HEK293T (cell line): ENCODE results near the gene SLFN14.

Source experiments
- CTCF ChIA-PET: fragments of 350-600 bp; formaldehyde crosslinking; extraction: SDS; loops from one replicate; lab custom pipeline; 2021; ENCODE audit warnings: antibody characterized with exemption, inconsistent platforms; lab: Yijun Ruan, JAX
- POLR2A ChIA-PET: fragments of 350-600 bp; formaldehyde crosslinking; extraction: SDS; loops from one replicate; lab custom pipeline; 2020; ENCODE audit warnings: antibody characterized with exemption, inconsistent platforms; lab: Yijun Ruan, JAX
- DNase-seq: peaks from one replicate; pipeline ENCODE4 v3.0.0; 2012; ENCODE audit warnings: mixed read lengths; ENCODE audit errors: extremely low spot score
- ARNT ChIP-seq: fragments of 450-650 bp; IDR thresholded peaks from 2 replicates; pipeline ENCODE4 v1.6.1; 2017; ENCODE audit warnings: mild to moderate bottlenecking
- BHLHE40 ChIP-seq: fragments of 450-650 bp; IDR thresholded peaks from 2 replicates; pipeline ENCODE4 v1.6.1; 2016; ENCODE audit warnings: mild to moderate bottlenecking, moderate library complexity, borderline replicate concordance
- CTBP1 ChIP-seq: fragments of 450-650 bp; IDR thresholded peaks from 2 replicates; pipeline ENCODE4 v1.6.1; 2016; ENCODE audit warnings: borderline replicate concordance
- ELF4 ChIP-seq: fragments of 450-650 bp; IDR thresholded peaks from 2 replicates; pipeline ENCODE4 v1.6.1; 2017; ENCODE audit warnings: antibody characterized with exemption
- FOXA1 ChIP-seq: fragments of 450-650 bp; IDR thresholded peaks from 2 replicates; pipeline ENCODE4 v1.6.1; 2016; ENCODE audit warnings: mild to moderate bottlenecking
- FOXK2 ChIP-seq: fragments of 450-650 bp; IDR thresholded peaks from 2 replicates; pipeline ENCODE4 v1.6.1; 2016; ENCODE audit warnings: mild to moderate bottlenecking
- FOXM1 ChIP-seq: fragments of 450-650 bp; IDR thresholded peaks from 2 replicates; pipeline ENCODE4 v1.6.1; 2017; ENCODE audit warnings: mild to moderate bottlenecking, borderline replicate concordance
- HDGF ChIP-seq: fragments of 450-650 bp; IDR thresholded peaks from 2 replicates; pipeline ENCODE4 v1.6.1; 2017; ENCODE audit warnings: antibody characterized with exemption, borderline replicate concordance
- L3MBTL2 ChIP-seq: fragments of 450-650 bp; conservative IDR thresholded peaks from 2 replicates; pipeline ENCODE4 v1.6.1; 2016; ENCODE audit warnings: mild to moderate bottlenecking
- LEF1 ChIP-seq: fragments of 450-650 bp; IDR thresholded peaks from 2 replicates; pipeline ENCODE4 v1.6.1; 2017; ENCODE audit warnings: mild to moderate bottlenecking, borderline replicate concordance
- NFRKB ChIP-seq: fragments of 450-650 bp; IDR thresholded peaks from 2 replicates; pipeline ENCODE4 v1.6.1; 2016; ENCODE audit warnings: mild to moderate bottlenecking, moderate library complexity
- PKNOX1 ChIP-seq: fragments of 450-650 bp; IDR thresholded peaks from 2 replicates; pipeline ENCODE4 v1.6.1; 2016
- SP1 ChIP-seq: fragments of 450-650 bp; IDR thresholded peaks from 2 replicates; pipeline ENCODE4 v1.6.1; 2017
- SUZ12 ChIP-seq: fragments of 450-650 bp; IDR thresholded peaks from 2 replicates; pipeline ENCODE4 v1.6.1; 2016; ENCODE audit warnings: mild to moderate bottlenecking
- TARDBP ChIP-seq: fragments of 450-650 bp; IDR thresholded peaks from 2 replicates; pipeline ENCODE4 v1.6.1; 2016
- ZNF384 ChIP-seq: fragments of 450-650 bp; IDR thresholded peaks from 2 replicates; pipeline ENCODE4 v1.6.1; 2016

SLFN14 gene

DNA sequence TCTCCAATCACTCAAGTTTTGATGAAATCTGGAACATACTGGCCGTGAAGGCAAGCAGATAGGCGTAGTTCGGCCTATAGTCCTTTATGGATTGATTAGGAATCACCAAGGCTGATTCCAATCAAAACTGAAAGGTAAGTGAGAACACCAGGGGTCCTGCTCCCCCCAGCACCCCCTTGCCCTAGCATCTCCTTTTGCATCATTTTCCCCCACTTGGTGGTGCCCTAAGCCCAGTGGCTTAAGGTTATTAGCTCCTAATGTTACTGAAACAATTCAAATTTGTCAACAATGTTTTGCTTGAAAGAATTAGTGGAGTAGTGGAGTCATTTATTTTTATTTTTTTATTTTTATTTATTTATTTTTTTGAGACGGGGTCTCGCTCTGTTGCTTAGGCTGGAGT lies 4.9 kb downstream of the SLFN14 start:
- no peak for DNase-seq
- POLR2A ChIA-PET: interaction anchor here (2.3 kb wide), 1 partner anchor 12 kb away, joined by 10 read pairs; no protein-coding TSS in a partner anchor
- TF ChIP-seq FOXA1 (no peak), HDGF (no peak), CTBP1 (no peak), SP1 (no peak), PKNOX1 (no peak), ELF4 (no peak), NFRKB (no peak), L3MBTL2 (no peak), ARNT (no peak), FOXK2 (no peak), LEF1 (no peak), ZNF384 (no peak), SUZ12 (no peak), BHLHE40 (no peak), FOXM1 (no peak), TARDBP (no peak)
- CTCF ChIA-PET: interaction anchor here (0.6 to 1.0 kb wide), 3 partner anchors 17 to 195 kb away, joined by 3 to 5 read pairs (median 4); no protein-coding TSS in a partner anchor

DNA sequence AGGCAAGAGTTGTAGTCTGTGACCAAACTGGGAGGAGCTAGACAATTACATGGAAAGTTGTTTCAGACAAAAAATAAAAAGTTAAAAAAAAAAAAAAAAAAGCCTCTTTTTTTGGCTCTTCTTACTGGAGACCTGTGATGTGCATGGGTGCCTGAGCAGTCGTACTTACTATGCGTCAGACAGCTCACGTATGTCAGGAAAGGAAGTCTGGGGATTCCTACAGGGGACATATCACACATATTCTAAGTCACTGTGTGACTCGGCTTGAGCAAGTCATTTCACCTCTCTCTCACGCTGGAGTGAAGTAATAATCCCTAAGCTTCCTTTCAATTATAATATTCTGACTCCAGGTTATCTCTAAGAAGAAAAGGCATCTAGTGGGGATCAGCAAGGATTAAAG lies 6.0 kb downstream of the SLFN14 start:
- POLR2A ChIA-PET: interaction anchor here (2.3 kb wide), 1 partner anchor 13 kb away, joined by 10 read pairs; no protein-coding TSS in a partner anchor
- no peak for DNase-seq
- CTCF ChIA-PET: interaction anchor here (1.0 to 1.5 kb wide), 2 partner anchors 16 to 58 kb away, joined by 3 to 5 read pairs; no protein-coding TSS in a partner anchor
- TF ChIP-seq ELF4 (no peak), LEF1 (no peak), HDGF (no peak), PKNOX1 (no peak), SP1 (no peak), ZNF384 (no peak)

GRCh38 chr17:35553310-35553709 lies 7.3 kb downstream of the SLFN14 start:
- no peak for TF ChIP-seq ZNF384
- no peak for TF ChIP-seq BHLHE40
- TF ChIP-seq HDGF: no peak
- no peak for TF ChIP-seq FOXA1
- no peak for TF ChIP-seq CTBP1
- TF ChIP-seq L3MBTL2: no peak
- no peak for TF ChIP-seq ARNT
- TF ChIP-seq FOXK2: no peak
- no peak for TF ChIP-seq TARDBP
- TF ChIP-seq ELF4: no peak
- TF ChIP-seq NFRKB: no peak
- TF ChIP-seq LEF1: no peak
- TF ChIP-seq SUZ12: no peak
- no peak for TF ChIP-seq SP1
- TF ChIP-seq FOXM1: no peak
- TF ChIP-seq PKNOX1: no peak
- ChIA-PET CTCF (interaction anchor here (1.4 to 1.5 kb wide), 2 partner anchors 14 to 20 kb away, joined by 3 to 5 read pairs; no protein-coding TSS in a partner anchor), POLR2A (interaction anchor here (1.0 to 1.6 kb wide), 3 partner anchors 14 to 25 kb away, joined by 3 to 5 read pairs (median 4); partner anchors contain the start of gene PEX12)
- DNase-seq: no peak

GRCh38 chr17:35548978-35549377 lies 11.6 kb downstream of the SLFN14 start:
- POLR2A ChIA-PET: interaction anchor here (3.4 kb wide), 1 partner anchor 30 kb away, joined by 10 read pairs; the partner anchor contains the start of gene PEX12
- TF ChIP-seq FOXK2 (no peak), SUZ12 (no peak), BHLHE40 (no peak), L3MBTL2 (no peak)
- no peak for DNase-seq
- CTCF ChIA-PET: interaction anchor here (0.8 kb wide), 1 partner anchor 16 kb away, joined by 3 read pairs; no protein-coding TSS in a partner anchor

GRCh38 chr17:35548208-35548810 lies 12.3 kb downstream of the SLFN14 start:
- TF ChIP-seq BHLHE40: no peak
- TF ChIP-seq FOXK2: no peak
- no peak for TF ChIP-seq ZNF384
- TF ChIP-seq HDGF: no peak
- TF ChIP-seq ELF4: no peak
- TF ChIP-seq PKNOX1: no peak
- TF ChIP-seq CTBP1: no peak
- no peak for TF ChIP-seq FOXM1
- TF ChIP-seq NFRKB: no peak
- ChIA-PET CTCF (no interaction called here), POLR2A (interaction anchor here (0.6 to 3.4 kb wide), 2 partner anchors 30 to 747 kb away, joined by 3 to 10 read pairs; partner anchors contain the start of gene PEX12)
- DNase-seq: no peak
